WTC11 (cell line): ENCODE data around the gene USP4.

Source experiments
- JUN ChIP-seq: sonication (generic); formaldehyde crosslinking; IDR thresholded peaks from 2 replicates; pipeline ENCODE4 v1.8.0; 2023; ENCODE audit warnings: mild to moderate bottlenecking, missing genetic modification reagents
- MAX ChIP-seq: sonication (generic); formaldehyde crosslinking; IDR thresholded peaks from 2 replicates; pipeline ENCODE4 v1.8.0; 2022; ENCODE audit warnings: mild to moderate bottlenecking, missing genetic modification reagents
- NFYB ChIP-seq: sonication (generic); formaldehyde crosslinking; conservative IDR thresholded peaks from 2 replicates; pipeline ENCODE4 v1.8.0; 2022; ENCODE audit warnings: low read depth, missing genetic modification reagents
- SP1 ChIP-seq: sonication (generic); formaldehyde crosslinking; conservative IDR thresholded peaks from 2 replicates; pipeline ENCODE4 v1.8.1; 2022; ENCODE audit warnings: missing genetic modification reagents
- TEAD4 ChIP-seq: sonication (generic); formaldehyde crosslinking; IDR thresholded peaks from 2 replicates; pipeline ENCODE4 v1.8.0; 2022; ENCODE audit warnings: mild to moderate bottlenecking, missing genetic modification reagents
- USF1 ChIP-seq: sonication (generic); formaldehyde crosslinking; IDR thresholded peaks from 2 replicates; pipeline ENCODE4 v1.8.0; 2022; ENCODE audit warnings: mild to moderate bottlenecking, missing genetic modification reagents
- USF2 ChIP-seq: sonication (generic); formaldehyde crosslinking; IDR thresholded peaks from 2 replicates; pipeline ENCODE4 v1.8.1; 2023; ENCODE audit warnings: mild to moderate bottlenecking, missing genetic modification reagents, moderate library complexity
- ZNF263 ChIP-seq: sonication (generic); formaldehyde crosslinking; IDR thresholded peaks from 2 replicates; pipeline ENCODE4 v1.8.1; 2022; ENCODE audit warnings: low read depth, mild to moderate bottlenecking, moderate library complexity, missing genetic modification reagents
- TF ChIP-seq, protein P1 (sequence below): sonication (generic); formaldehyde crosslinking; IDR thresholded peaks from 2 replicates; pipeline ENCODE4 v1.8.0; 2023; ENCODE audit warnings: missing genetic modification reagents
- TF ChIP-seq, protein P2 (sequence below): fragments of 200-600 bp; IDR thresholded peaks from 2 replicates; pipeline ENCODE4 v1.8.0; 2022; ENCODE audit warnings: antibody characterized with exemption
- TF ChIP-seq, protein P3 (sequence below): sonication (generic); formaldehyde crosslinking; IDR thresholded peaks from 2 replicates; pipeline ENCODE4 v1.8.1; 2023; ENCODE audit warnings: mild to moderate bottlenecking, missing genetic modification reagents

- TF ChIP-seq, protein P1, sequence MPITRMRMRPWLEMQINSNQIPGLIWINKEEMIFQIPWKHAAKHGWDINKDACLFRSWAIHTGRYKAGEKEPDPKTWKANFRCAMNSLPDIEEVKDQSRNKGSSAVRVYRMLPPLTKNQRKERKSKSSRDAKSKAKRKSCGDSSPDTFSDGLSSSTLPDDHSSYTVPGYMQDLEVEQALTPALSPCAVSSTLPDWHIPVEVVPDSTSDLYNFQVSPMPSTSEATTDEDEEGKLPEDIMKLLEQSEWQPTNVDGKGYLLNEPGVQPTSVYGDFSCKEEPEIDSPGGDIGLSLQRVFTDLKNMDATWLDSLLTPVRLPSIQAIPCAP (CRISPR knock-in tag) = no peak
- TF ChIP-seq, protein P2, sequence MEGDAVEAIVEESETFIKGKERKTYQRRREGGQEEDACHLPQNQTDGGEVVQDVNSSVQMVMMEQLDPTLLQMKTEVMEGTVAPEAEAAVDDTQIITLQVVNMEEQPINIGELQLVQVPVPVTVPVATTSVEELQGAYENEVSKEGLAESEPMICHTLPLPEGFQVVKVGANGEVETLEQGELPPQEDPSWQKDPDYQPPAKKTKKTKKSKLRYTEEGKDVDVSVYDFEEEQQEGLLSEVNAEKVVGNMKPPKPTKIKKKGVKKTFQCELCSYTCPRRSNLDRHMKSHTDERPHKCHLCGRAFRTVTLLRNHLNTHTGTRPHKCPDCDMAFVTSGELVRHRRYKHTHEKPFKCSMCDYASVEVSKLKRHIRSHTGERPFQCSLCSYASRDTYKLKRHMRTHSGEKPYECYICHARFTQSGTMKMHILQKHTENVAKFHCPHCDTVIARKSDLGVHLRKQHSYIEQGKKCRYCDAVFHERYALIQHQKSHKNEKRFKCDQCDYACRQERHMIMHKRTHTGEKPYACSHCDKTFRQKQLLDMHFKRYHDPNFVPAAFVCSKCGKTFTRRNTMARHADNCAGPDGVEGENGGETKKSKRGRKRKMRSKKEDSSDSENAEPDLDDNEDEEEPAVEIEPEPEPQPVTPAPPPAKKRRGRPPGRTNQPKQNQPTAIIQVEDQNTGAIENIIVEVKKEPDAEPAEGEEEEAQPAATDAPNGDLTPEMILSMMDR = no peak
- TF ChIP-seq MAX (no peak), NFYB (CRISPR knock-in tag) (no peak), ZNF263 (CRISPR knock-in tag) (no peak), TEAD4 (CRISPR knock-in tag) (no peak), SP1 (no peak), JUN (no peak), USF2 (CRISPR knock-in tag) (no peak), USF1 (CRISPR knock-in tag) (no peak)
- TF ChIP-seq, protein P3, sequence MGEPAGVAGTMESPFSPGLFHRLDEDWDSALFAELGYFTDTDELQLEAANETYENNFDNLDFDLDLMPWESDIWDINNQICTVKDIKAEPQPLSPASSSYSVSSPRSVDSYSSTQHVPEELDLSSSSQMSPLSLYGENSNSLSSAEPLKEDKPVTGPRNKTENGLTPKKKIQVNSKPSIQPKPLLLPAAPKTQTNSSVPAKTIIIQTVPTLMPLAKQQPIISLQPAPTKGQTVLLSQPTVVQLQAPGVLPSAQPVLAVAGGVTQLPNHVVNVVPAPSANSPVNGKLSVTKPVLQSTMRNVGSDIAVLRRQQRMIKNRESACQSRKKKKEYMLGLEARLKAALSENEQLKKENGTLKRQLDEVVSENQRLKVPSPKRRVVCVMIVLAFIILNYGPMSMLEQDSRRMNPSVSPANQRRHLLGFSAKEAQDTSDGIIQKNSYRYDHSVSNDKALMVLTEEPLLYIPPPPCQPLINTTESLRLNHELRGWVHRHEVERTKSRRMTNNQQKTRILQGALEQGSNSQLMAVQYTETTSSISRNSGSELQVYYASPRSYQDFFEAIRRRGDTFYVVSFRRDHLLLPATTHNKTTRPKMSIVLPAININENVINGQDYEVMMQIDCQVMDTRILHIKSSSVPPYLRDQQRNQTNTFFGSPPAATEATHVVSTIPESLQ (CRISPR knock-in tag) = no peak
These were observed 15.1 kb downstream of the USP4 start for GRCh38 chr3:49324768-49325167.
